GM12873 (cell line): ENCODE measurements around the gene MAPK8.

ENCODE experiments used
- CTCF ChIP-seq: IDR thresholded peaks from 2 replicates; pipeline ENCODE4 v1.5.1; 2012; ENCODE audit warnings: low read depth, mild to moderate bottlenecking, moderate library complexity, low read length, control low read depth; ENCODE audit not compliant: insufficient read depth; ENCODE audit errors: missing control alignments

MAPK8 gene

GRCh38 chr10:48465860-48466521, 159.5 kb downstream of the MAPK8 start:
- TF ChIP-seq CTCF, result no peak

GRCh38 chr10:48466611-48467240, 160.2 kb downstream of the MAPK8 start:
- TF ChIP-seq CTCF, result no peak

- no peak for TF ChIP-seq CTCF
These were observed 161.2 kb downstream of the MAPK8 start for GRCh38 chr10:48467669-48468068.

GRCh38 chr10:48468130-48468790, 161.8 kb downstream of the MAPK8 start:
- TF ChIP-seq CTCF, result no peak

GRCh38 chr10:48468866-48469511, 162.5 kb downstream of the MAPK8 start:
- TF ChIP-seq CTCF, result no peak

GRCh38 chr10:48469516-48470020, 163.1 kb downstream of the MAPK8 start:
- TF ChIP-seq CTCF, result no peak

- no peak for TF ChIP-seq CTCF
These were observed 163.8 kb downstream of the MAPK8 start for GRCh38 chr10:48470115-48470892.
